ENCODE measurements around the gene INHBC.

The INHBC gene

GRCh38 chr12:57461276-57461916 lies 26.8 kb downstream of the INHBC start:
- no peak for TF ChIP-seq EZH2phosphoT487 (conservative IDR thresholded peaks at IDR 0.05; ENCODE audit: low read length)
- TF ChIP-seq, protein P1, sequence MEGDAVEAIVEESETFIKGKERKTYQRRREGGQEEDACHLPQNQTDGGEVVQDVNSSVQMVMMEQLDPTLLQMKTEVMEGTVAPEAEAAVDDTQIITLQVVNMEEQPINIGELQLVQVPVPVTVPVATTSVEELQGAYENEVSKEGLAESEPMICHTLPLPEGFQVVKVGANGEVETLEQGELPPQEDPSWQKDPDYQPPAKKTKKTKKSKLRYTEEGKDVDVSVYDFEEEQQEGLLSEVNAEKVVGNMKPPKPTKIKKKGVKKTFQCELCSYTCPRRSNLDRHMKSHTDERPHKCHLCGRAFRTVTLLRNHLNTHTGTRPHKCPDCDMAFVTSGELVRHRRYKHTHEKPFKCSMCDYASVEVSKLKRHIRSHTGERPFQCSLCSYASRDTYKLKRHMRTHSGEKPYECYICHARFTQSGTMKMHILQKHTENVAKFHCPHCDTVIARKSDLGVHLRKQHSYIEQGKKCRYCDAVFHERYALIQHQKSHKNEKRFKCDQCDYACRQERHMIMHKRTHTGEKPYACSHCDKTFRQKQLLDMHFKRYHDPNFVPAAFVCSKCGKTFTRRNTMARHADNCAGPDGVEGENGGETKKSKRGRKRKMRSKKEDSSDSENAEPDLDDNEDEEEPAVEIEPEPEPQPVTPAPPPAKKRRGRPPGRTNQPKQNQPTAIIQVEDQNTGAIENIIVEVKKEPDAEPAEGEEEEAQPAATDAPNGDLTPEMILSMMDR (IDR thresholded peaks at IDR 0.05; ENCODE audit: insufficient read depth, low read length, poor library complexity, severe bottlenecking): no peak

GRCh38 chr12:57461917-57462250 lies 27.3 kb downstream of the INHBC start:
- Histone ChIP-seq H2AFZ (ENCODE audit: low read depth, low read length, severe bottlenecking) (peak overlapping the region; percentile 61), H3K79me2 (ENCODE audit: insufficient read depth, low read length) (no peaks in the 10 kb centered on the region; the same call in 1 of the 2 replicates), H3K9ac (ENCODE audit: low read length) (peak overlapping the region; percentile 59), H3K27me3 (ENCODE audit: low read length) (no peaks in the 10 kb centered on the region), H3K4me3 (ENCODE audit: insufficient read depth, low read length, poor library complexity, severe bottlenecking) (peak overlapping the region; percentile 96), H3K9me3 (ENCODE audit: insufficient read depth, low read length) (no peaks in the 10 kb centered on the region), H3K9me2 (replicated peaks; ENCODE audit: insufficient read depth, low read length) (no peaks in the 10 kb centered on the region), H3F3A (ENCODE audit: insufficient read depth) (peaks cover 14% of the 10 kb centered on the region), H3K27ac (ENCODE audit: low read depth, low read length) (peak overlapping the region; percentile 53), H4K20me1 (ENCODE audit: low read depth, low read length) (no peaks in the 10 kb centered on the region), H3K36me3 (ENCODE audit: low read length) (no peaks in the 10 kb centered on the region), H3K4me2 (ENCODE audit: low read depth, low read length, poor library complexity, severe bottlenecking) (peak overlapping the region; percentile 89)
- TF ChIP-seq EZH2phosphoT487 (conservative IDR thresholded peaks at IDR 0.05; ENCODE audit: low read length): no peak
- TF ChIP-seq, protein P1 (IDR thresholded peaks at IDR 0.05; ENCODE audit: insufficient read depth, low read length, poor library complexity, severe bottlenecking): no peak

More at GRCh38 chr12:57461276-57461916, 26.8 kb downstream of the INHBC start:
- peak overlapping the region; percentile 96 for H3K4me3 ChIP-seq (ENCODE audit: insufficient read depth, low read length, poor library complexity, severe bottlenecking)
- no peaks in the 10 kb centered on the region for H3K27me3 ChIP-seq (ENCODE audit: low read length)
- no peaks in the 10 kb centered on the region; the same call in 1 of the 2 replicates for H3K79me2 ChIP-seq (ENCODE audit: insufficient read depth, low read length)
- peak overlapping the region; percentile 75 for H3K27ac ChIP-seq (ENCODE audit: low read depth, low read length)
- H4K20me1 ChIP-seq (ENCODE audit: low read depth, low read length): no peaks in the 10 kb centered on the region
- peak overlapping the region; percentile 0 for H2AFZ ChIP-seq (ENCODE audit: low read depth, low read length, severe bottlenecking)
- H3F3A ChIP-seq (ENCODE audit: insufficient read depth): peaks cover 14% of the 10 kb centered on the region
- no peaks in the 10 kb centered on the region for H3K36me3 ChIP-seq (ENCODE audit: low read length)
- peak overlapping the region; percentile 59 for H3K9ac ChIP-seq (ENCODE audit: low read length)
- no peaks in the 10 kb centered on the region for H3K9me2 ChIP-seq (replicated peaks; ENCODE audit: insufficient read depth, low read length)
- H3K9me3 ChIP-seq (ENCODE audit: insufficient read depth, low read length): no peaks in the 10 kb centered on the region
- peak overlapping the region; percentile 89 for H3K4me2 ChIP-seq (ENCODE audit: low read depth, low read length, poor library complexity, severe bottlenecking)

- no peaks in the 10 kb centered on the region for H3K9me2 ChIP-seq (replicated peaks; ENCODE audit: insufficient read depth, low read length)
- H3K79me2 ChIP-seq (ENCODE audit: insufficient read depth, low read length): no peaks in the 10 kb centered on the region; the same call in 1 of the 2 replicates
- H3K36me3 ChIP-seq (ENCODE audit: low read length): no peaks in the 10 kb centered on the region
- no peaks in the 10 kb centered on the region for H3K27me3 ChIP-seq (ENCODE audit: low read length)
- H3K4me3 ChIP-seq (ENCODE audit: insufficient read depth, low read length, poor library complexity, severe bottlenecking): peak overlapping the region; percentile 96
- peak overlapping the region; percentile 59 for H3K9ac ChIP-seq (ENCODE audit: low read length)
- peak overlapping the region; percentile 53 for H3K27ac ChIP-seq (ENCODE audit: low read depth, low read length)
- TF ChIP-seq, protein P1 (IDR thresholded peaks at IDR 0.05; ENCODE audit: insufficient read depth, low read length, poor library complexity, severe bottlenecking): peak; percentile 93
- TF ChIP-seq EZH2phosphoT487 (conservative IDR thresholded peaks at IDR 0.05; ENCODE audit: low read length): no peak
- H3F3A ChIP-seq (ENCODE audit: insufficient read depth): peaks cover 14% of the 10 kb centered on the region
- no peaks in the 10 kb centered on the region for H4K20me1 ChIP-seq (ENCODE audit: low read depth, low read length)
- no peaks in the 10 kb centered on the region for H3K9me3 ChIP-seq (ENCODE audit: insufficient read depth, low read length)
- H2AFZ ChIP-seq (ENCODE audit: low read depth, low read length, severe bottlenecking): peak overlapping the region; percentile 61
- H3K4me2 ChIP-seq (ENCODE audit: low read depth, low read length, poor library complexity, severe bottlenecking): peak overlapping the region; percentile 89
Observed at GRCh38 chr12:57462251-57462911, 27.8 kb downstream of the INHBC start.

All from SU-DHL-6 (cell line).